Adipocyte (in vitro differentiated cells): ENCODE measurements around the gene COL23A1.

Experiments
- DNase-seq: peaks from one replicate; pipeline ENCODE4 v3.0.0-alpha.2; 2015; ENCODE audit warnings: low read depth
- H3K27me3 ChIP-seq: replicated peaks from 2 replicates; pipeline ENCODE4 v1.7.0; 2013; ENCODE audit warnings: mild to moderate bottlenecking, low read length, moderate library complexity; ENCODE audit not compliant: control insufficient read depth, insufficient read depth
- H3K36me3 ChIP-seq: 2 replicates; pipeline ENCODE4 v1.7.0; 2013; ENCODE audit warnings: low read length, mild to moderate bottlenecking, moderate library complexity; ENCODE audit not compliant: control insufficient read depth, insufficient read depth, severe bottlenecking
- H3K4me1 ChIP-seq: 2 replicates; pipeline ENCODE4 v1.7.0; 2013; ENCODE audit warnings: mild to moderate bottlenecking, low read length, moderate library complexity; ENCODE audit not compliant: control insufficient read depth, insufficient read depth
- H3K4me3 ChIP-seq: 2 replicates; pipeline ENCODE4 v1.7.0; 2013; ENCODE audit warnings: mild to moderate bottlenecking, low read length, moderate library complexity
- H3K9ac ChIP-seq: 2 replicates; pipeline ENCODE4 v1.7.0; 2013; ENCODE audit warnings: mild to moderate bottlenecking, low read length, moderate library complexity
- H3K9me3 ChIP-seq: 2 replicates; pipeline ENCODE4 v1.7.0; 2013; ENCODE audit warnings: mild to moderate bottlenecking, low read length, moderate library complexity; ENCODE audit not compliant: control insufficient read depth

Gene COL23A1

DNA sequence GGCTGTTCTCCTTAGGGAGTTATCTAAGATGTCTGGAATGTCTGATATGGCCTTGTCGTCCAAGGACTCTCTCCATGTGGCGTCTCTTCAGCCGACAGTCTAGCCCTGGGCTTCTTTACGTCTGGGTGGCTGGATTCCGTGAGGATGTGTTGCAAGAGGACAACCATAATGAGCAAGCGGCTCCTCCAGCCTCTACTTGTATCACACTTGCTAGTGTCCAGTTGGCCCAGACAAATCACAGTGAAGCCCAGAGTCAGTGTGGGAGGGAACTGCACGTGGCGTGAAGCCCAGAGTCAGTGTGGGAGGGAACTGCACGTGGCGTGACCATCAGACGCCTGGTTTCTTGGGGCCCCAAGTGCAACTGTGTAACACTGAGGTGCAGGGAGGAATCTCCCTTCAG is 61.1 kb downstream of the COL23A1 start:
- Histone ChIP-seq H3K27me3 (no peaks in the 10 kb centered on the region), H3K9me3 (no peaks in the 10 kb centered on the region), H3K36me3 (no peaks in the 10 kb centered on the region), H3K4me3 (no peak overlapping the region), H3K4me1 (no peaks in the 10 kb centered on the region), H3K9ac (no peak overlapping the region)
- no peak for DNase-seq

DNA sequence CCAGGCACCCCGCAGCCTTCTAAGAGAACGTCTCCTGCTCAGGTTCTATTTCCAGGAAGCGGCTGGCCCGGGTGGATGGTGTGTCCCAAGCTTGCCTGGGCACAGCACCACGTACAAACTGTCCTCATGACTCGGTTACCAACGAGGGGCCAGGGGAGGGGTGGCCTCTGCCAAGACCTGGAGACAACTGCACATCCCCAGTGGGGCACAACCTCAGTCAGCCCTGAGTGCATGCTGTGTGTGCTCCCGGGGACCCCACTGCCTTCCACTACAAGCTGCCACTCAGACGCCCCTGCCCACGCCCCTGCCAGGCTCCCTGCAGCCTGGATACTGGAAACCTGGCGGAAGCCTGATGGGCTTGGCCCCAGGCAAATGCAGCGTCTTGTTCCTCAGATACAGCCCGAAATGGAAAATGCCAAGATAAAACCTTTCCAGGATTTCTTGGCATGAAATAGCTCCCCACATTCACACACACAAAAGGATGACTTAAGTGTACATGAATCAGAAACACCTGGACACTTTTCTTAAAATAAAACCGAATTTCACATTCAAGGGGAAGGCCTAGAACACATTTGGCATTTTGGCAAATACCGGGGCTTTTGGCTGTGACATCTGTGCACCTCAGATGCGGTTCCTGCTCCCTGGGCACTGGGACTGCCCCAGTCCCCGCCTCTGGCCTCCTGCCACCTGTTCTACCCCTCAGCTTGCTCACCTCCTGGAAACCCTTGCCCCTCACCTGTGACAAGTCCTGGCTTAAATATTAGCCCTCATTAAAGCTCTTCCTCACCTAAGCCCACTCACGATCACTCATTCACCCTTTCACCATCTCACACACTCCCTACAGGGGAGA is 62.5 kb downstream of the COL23A1 start:
- Histone ChIP-seq H3K9me3 (no peaks in the 10 kb centered on the region), H3K27me3 (no peaks in the 10 kb centered on the region), H3K9ac (no peak overlapping the region), H3K4me3 (no peak overlapping the region), H3K4me1 (no peaks in the 10 kb centered on the region), H3K36me3 (no peaks in the 10 kb centered on the region)
- no peak for DNase-seq

DNA sequence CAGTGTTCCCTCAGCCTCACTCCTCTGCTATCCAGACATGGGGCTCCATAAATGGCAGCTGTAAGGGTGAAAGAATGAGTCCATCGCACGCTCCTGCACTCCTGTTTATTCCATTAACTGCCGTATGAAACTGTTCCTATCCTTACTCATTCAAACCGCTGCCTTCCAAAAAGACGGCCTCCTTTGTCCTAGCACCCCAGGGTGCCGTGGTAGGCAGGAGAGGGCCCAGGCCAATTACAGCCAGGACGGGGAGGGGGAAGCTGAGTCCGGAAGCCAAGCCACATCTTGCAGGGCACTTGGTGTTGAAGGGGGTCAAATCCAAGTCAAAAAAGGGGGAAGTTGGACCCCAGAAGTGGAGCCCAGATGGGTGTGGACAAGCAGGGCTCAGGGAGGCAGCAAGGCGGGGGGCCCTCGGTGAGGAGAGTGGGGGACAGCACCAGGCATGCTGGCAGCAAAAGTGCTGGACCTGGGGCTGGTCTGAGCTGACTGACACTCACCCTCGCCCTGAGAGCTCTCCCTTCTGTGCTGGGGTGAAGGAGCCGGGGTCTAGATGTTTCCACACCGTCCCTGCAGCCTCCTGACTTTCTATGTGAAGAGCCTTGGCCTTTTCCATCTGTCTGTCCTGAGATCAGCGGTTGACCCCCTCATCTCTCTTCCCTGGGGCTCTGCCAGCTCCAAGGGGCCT is 63.3 kb downstream of the COL23A1 start:
- no peaks in the 10 kb centered on the region for H3K9me3 ChIP-seq
- H3K9ac ChIP-seq, result no peak overlapping the region
- H3K36me3 ChIP-seq, result no peaks in the 10 kb centered on the region
- no peaks in the 10 kb centered on the region for H3K27me3 ChIP-seq
- no peaks in the 10 kb centered on the region for H3K4me1 ChIP-seq
- H3K4me3 ChIP-seq, result no peak overlapping the region
- DNase-seq, result no peak

DNA sequence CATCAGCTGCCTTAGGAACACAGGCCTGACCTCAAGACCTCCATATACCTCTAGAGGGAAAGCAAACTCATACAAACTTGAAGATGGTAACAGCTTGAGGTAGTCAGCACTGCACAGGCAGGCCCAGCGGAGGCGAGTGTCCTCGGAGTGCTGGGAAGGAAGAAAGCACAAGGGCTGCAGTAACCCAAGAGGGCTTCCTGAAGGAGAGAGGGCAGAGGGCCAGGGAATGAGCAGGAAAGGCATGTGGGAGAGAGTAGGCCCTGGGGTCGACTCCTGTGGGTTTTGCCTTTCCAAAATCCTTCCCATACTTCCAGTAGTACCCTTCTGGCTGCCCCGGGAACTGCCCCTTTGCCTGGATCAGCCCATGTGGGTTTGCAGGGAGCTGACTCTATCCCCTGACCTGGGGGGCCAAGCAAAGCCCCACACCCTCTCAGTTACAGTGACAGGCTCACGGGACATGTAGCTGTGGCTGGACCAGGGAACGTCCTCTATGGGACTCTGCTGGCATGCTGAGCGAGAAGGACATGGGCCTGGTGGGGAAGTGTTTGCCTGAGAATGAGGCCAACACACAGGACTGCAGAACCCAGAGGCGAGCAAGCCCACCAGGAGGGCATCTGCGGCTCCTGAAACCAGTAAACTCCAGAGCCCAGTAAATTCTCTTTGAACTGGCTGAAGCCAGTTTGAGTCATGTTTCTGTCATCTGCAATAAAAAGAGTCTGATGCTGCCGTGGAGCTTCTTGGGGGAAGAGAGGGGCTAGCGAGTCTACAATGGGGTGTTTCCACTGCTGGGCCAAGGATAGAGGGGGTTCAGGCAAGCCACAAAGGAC is 64.1 kb downstream of the COL23A1 start:
- Histone ChIP-seq H3K9me3 (no peaks in the 10 kb centered on the region), H3K9ac (no peak overlapping the region)
- no peak for DNase-seq

DNA sequence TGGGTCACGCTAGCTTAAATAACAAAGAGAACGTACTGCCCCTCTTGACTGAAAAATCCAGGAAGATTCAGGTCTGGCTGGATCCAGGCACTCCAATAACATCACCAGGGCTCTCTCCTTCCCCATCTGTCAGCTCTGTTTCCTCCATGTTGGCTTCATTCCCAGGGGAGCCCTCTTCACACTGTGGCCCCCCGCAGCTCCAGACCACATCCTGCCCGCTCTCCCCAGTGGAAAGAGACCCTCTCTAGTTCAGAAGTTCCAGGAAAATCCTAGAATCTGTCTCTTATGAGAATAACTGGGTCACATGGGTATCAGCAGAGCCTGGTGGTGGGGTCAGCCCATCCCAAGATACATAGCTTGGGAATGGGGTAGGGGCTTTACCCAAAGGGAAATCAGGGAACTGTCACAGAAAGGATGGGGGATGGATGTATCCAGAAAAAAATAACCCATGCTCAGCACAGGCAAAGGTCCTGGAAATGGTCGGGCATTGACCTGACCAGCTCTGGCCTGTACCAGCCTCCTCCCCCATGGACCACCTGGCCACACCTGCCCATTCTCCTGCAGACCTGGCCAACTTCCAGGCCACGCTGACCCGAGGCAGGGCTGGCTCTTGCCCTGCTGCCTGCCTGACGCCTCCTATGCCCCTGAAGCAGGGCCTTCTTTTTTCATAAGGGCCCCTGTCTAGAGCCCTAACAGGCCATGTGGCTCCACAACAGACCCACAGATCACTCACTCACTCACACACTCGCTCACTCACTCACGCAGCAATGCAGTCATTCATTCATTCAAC is 65.9 kb downstream of the COL23A1 start:
- Histone ChIP-seq H3K9ac (no peak overlapping the region), H3K27me3 (no peaks in the 10 kb centered on the region), H3K36me3 (no peaks in the 10 kb centered on the region), H3K9me3 (no peaks in the 10 kb centered on the region), H3K4me3 (no peak overlapping the region), H3K4me1 (no peaks in the 10 kb centered on the region)
- DNase-seq, result no peak

More for the DNA sequence above, 64.1 kb downstream of the COL23A1 start:
- Histone ChIP-seq H3K4me1 (no peaks in the 10 kb centered on the region), H3K4me3 (no peak overlapping the region), H3K36me3 (no peaks in the 10 kb centered on the region), H3K27me3 (no peaks in the 10 kb centered on the region)

DNA sequence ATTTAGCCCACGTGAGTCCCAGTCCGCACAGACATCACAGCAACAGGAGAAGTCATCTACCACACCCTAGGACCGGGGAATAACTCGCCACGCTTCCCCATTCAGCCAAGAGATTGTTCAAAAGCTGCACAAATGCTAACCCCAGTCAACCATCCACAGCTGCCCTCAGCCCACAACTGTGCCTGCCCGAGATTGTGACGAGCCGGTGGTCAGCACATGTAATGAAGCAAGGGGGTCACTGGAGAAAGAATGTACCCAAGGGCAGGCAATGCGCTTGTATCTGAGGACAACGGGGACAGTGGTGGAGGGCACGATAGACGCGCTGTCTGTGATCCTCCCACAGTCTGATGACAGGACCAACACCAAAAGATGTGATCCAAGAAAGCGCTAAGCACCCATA is 67.8 kb downstream of the COL23A1 start:
- no peak for DNase-seq
- Histone ChIP-seq H3K27me3 (no peaks in the 10 kb centered on the region), H3K4me1 (no peaks in the 10 kb centered on the region), H3K4me3 (no peak overlapping the region), H3K9ac (no peak overlapping the region), H3K36me3 (no peaks in the 10 kb centered on the region), H3K9me3 (no peaks in the 10 kb centered on the region)

DNA sequence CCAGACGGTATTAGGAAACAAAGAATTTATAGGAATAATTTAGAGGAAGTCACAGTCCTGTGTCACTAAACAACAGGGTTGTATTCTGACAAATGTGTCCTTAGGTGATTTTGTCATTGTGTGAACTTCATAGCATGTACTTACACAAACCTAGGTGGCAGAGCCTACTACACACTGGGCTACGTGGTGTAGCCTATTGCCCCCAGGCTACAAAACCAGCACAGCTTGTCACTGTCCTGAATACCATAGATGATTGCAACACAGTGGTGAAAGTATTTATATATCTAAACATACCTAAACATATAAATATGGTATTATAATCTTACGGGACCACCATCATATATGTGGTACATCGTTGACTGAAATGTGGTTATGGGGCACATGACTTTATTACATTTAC is 69.3 kb downstream of the COL23A1 start:
- no peaks in the 10 kb centered on the region for H3K9me3 ChIP-seq
- H3K4me3 ChIP-seq, result no peak overlapping the region
- no peak for DNase-seq
- H3K9ac ChIP-seq, result no peak overlapping the region
- no peaks in the 10 kb centered on the region for H3K36me3 ChIP-seq
- no peaks in the 10 kb centered on the region for H3K27me3 ChIP-seq
- H3K4me1 ChIP-seq, result no peaks in the 10 kb centered on the region

DNA sequence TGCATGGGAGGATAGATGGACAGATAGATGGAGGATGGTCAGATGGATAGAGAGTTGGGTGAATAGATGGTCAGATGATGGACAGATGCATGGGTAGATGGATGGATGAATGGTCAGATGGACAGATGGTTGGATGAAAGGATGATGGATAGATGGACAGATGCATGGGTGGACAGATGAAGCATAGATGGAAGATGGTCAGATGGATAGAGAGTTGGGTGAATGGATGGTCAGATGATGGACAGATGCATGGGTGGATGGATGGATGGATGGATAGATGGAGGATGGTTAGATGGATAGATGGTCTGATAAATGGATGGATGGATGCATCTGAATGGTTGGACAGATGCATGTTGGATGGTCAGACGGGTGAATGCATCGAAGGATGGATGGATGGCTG is 70.4 kb downstream of the COL23A1 start:
- Histone ChIP-seq H3K4me3 (no peak overlapping the region), H3K9ac (no peak overlapping the region), H3K9me3 (no peaks in the 10 kb centered on the region), H3K36me3 (no peaks in the 10 kb centered on the region), H3K27me3 (peaks cover 3% of the 10 kb centered on the region), H3K4me1 (no peaks in the 10 kb centered on the region)
- DNase-seq, result no peak

DNA sequence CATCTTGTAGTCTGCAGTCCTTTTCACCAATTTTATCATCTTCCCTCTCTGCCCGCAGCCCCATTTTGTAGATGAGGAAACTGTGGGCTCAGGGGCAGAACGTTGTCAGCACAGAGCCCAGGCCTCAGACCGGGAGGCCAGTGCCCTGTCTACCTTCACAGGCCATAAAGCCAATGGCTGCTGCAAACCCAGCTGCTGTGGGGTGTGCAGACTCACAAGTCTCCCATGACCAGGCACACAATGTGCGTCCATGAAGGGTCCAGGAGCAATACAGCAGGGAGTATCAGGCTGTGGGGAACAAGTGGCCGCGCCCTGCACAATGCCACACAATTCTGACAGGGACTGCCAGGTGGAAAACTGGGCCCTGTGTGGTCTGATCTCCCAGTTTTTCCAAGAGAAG is 71.0 kb downstream of the COL23A1 start:
- Histone ChIP-seq H3K4me3 (no peak overlapping the region), H3K27me3 (peaks cover 3% of the 10 kb centered on the region), H3K9me3 (peaks cover 4% of the 10 kb centered on the region), H3K9ac (no peak overlapping the region), H3K4me1 (no peaks in the 10 kb centered on the region), H3K36me3 (no peaks in the 10 kb centered on the region)
- no peak for DNase-seq

DNA sequence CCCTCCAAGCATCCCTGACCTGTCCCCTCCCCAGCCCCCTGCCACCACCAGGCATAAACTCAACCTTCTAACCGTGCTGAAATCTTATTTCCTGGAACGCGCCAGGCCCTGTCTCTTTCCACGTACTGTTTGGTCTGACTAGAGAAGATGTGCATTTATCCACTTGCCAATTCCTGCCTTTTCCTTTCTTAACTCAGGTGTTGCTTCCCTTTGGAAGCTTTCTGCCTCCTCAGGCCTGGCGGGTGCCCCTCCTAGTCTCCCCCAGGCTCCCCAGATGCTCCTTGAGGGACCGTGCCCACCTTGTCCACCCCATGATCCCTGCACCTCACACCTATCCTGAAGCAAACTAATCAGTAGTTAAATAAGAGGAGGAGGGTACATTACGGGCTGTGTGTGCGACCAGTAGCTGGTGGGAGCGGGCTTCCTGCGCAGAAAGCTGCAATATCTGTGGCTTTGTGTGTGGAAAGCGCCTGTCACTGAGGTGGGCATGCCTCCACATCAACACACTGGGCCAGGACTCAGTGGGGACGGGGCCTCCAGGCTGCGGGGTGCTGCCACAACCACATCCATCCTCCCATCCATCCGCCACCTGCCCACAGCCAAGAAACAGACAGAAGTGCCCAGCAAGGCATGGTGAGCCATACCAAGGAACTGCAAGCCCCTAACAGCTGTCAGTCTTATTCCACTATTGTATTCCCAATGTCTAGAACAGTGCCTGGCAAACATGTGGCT is 73.5 kb downstream of the COL23A1 start:
- Histone ChIP-seq H3K36me3 (no peaks in the 10 kb centered on the region), H3K4me3 (no peak overlapping the region), H3K9ac (no peak overlapping the region), H3K9me3 (peaks cover 16% of the 10 kb centered on the region), H3K4me1 (no peaks in the 10 kb centered on the region), H3K27me3 (peaks cover 4% of the 10 kb centered on the region)
- no peak for DNase-seq
